ENCODE measurements around the gene DYNLRB1.
A peak's percentile ranks its signal among the peaks of the same experiment; 100 is the strongest.

Gene DYNLRB1

DNA sequence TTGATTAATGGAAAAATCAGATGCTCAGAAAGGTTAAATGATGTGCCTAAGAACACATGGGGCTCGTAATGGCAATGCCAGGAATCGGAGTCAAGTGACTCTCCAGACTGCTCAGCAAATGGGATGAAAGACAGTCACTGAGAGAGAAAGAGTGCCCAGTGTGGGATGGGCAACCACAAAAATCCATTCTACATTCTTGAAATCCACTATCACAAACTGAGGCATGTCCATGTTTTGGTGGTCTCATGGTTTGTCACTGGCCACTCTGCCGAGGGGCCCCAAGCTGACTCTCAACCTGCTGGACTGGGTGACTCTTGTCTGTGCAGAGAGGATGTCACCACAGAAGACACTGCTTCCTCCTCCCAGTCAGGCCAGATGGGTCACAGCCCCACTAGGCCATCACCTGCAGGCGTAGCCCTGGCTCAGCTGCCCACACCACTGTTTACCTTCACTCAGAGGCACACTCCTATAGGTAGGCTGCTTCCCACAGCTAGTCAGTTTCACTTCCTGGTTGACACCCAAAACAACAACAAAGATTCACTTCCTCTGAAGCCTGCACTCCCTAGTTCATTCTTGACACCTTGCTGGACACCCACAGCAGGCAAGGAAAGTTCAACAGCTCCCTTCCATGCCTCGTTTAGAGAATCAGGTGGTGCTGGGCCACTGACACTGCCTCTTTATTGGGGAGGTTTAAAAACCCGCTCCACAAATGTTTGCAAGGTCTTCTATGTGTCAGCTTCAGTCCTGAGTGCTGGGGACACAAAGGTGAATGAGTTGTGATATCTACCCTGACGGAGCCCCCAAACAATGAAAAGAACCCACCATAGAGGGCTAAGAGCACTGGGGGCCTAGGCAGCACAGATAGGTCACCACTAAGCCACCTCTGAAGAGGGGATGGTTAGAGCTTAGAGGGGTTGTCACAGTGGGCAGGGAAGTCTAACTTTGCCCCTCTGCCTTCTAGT, 64.0 kb downstream of the DYNLRB1 start:
- peak; percentile 27 for DNase-seq

DNA sequence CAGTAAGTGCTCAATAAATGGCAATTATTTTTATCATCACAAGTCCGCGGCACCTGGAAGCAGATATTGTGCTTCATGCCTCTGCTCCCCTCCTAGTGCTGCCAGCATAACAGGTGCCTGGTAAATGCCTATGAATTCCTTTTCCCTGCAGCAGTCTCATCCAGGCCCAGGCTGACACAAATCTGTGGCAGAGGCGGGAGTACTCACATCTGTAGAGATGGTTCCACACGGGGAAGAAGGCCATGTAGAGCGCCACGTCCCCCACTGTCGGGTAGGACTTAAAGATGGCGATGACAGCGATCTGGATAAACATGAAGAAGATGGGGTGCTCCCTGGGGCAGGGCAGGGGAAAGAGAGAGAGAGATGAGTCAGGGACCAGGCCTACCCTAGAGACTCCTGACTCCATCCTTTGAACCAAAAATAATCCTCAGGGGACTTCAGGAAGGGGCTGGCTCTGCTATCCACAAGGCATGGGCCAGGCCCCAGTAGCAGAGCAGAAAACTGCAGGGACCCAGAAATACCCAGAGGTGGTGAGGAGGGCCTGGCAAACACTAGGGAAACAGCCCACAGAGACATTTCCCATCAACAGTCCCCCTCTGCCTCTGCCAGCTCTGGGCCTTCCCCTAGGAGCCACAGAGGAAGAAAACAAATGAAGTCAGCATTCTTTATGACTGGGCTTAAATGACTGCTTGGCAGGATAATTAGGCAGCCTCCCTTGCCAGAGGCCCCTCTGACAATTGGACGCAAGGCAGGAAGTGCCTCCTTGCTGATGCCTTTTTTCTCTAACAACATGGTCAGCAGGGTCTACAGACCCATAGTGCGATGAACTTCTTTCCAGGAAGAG, 65.3 kb downstream of the DYNLRB1 start:
- DNase-seq, result no peak

DNA sequence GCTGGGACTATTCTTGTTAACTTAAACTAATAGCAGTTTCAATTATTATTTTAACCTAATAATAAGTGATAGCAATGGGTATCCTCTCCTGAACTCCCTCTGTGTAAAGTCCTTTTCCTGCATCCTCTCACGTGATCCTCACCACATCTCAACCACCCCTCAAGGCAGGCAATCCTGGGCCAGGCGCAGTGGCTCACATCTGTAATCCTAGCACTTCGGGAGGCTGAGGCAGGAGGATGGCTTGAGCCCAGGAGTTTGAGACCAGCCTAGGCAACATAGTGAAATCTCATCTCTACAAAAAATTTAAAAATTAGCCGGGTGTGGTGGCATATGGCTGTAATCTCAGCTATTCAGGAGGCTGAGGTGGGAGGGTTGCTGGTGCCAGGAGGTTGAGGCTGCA, 66.0 kb downstream of the DYNLRB1 start:
- DNase-seq, result no peak

DNA sequence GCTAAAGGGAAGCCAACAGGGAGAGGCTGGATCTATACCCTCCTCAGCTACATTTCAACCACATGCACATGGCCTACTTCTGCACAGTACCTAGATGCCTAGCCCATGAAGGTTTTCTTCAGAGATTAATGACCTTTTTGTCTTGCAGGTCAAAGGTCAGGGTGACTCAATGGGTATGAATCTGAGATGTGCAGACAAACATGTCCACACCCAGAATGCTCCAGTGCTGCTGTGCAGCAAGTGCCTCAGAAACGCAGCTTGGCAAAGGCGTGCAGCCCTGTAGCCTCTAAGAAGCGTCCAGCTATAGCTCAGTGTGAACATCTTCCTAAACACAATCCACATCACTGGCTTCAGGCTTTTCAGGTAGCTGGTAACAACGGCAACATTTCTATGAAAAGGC, 66.7 kb downstream of the DYNLRB1 start:
- DNase-seq, result no peak

DNA sequence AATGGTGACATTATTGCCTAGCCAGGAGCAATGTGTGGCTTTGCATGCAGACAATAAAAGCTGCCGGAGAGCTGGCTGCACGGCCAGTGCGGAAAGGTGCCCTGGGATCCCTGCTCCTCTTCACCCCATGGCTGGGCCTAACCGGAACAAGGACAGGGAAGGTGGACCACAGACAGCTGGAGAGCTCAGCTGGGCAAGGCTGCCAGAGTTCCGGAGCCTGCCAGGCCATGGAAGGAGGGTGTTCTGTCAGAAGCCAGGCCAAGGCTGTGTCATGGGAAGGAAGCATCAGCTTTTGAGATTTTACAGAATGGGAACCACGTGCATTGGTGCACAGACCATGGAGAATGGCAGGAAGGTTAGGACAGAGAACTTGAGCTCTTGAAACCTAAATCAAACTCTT, 67.3 kb downstream of the DYNLRB1 start:
- no peak for DNase-seq

DNA sequence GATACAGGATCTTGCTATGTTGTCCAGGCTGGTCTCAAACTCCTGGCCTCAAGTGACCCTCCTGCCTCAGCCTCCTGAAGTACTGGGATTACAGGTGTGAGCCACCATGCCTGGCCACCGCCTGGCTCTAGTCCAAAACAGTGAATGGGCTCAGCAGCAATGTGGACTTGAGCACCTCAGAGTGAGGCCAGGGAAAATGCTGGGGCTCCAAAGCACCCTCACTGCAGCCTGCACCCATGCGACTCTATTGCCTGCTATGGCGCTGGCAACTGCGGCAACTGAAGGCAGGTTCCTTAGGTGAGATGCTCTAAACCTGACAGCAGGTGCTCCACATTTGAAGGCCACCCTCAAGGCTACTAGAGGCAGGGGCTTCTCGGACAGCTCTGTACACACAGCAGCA, 68.8 kb downstream of the DYNLRB1 start:
- no peak for DNase-seq

DNA sequence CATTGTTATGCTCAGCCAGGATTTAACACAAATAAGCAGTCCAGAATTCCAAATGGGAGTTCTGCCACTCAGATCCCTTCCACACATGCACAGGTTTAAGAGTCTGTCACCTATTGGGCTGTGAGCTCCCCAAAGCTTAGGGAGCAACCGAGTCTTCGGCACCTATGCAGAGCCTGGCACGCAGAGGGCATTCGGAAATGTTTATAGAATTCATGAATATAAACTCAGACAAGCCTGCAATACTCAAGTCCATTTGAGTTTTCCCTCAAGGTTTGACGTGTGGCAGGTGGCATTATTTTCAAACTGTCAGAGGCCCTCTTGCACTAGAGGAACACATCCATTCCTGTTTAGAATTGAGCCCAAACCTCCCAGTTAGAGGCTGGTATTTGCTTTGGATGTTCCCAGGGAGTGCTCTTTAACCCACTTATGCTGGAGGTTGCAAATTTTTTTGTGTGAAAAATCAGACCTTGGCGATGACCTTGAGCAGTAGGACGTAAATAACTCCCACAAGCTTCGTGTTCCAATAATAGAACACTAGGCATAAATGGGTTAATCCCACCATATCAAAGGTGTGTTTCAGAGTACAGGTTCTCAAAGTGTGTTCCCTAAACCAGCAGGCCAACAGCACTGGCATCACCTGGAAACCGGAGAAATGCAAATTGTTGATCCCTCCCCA, 70.4 kb downstream of the DYNLRB1 start:
- no peak for DNase-seq
